Right lobe of liver (tissue), 6 donors: Measurements from ENCODE around the gene MPDU1. TPM values are rescaled to one million over a fixed set of nuclear protein-coding genes. Genes with fewer than 3 reads are reported as not detected.
A peak's percentile ranks its signal among the peaks of the same experiment; 100 is the strongest.

Experiments used
- ATAC-seq, 4 donors: fragments of 200-7000 bp; cut with Tn5 transposase; one replicate each; pipeline ENCODE4 v1.9.1; 2020; ENCODE audit warnings: mild to moderate bottlenecking in 4 of 4, moderate library complexity in 4 of 4
- DNase-seq, 3 donors: peaks; one replicate each; pipeline ENCODE4 v3.0.0-alpha.2; 2020
- H3K27ac ChIP-seq, 3 donors: fragments of 200-600 bp; one replicate each; pipeline ENCODE4 v1.8.0; 2022
- H3K27me3 ChIP-seq, 2 donors: fragments of 200-600 bp; one replicate each; pipeline ENCODE4 v1.8.0; 2022
- H3K36me3 ChIP-seq, 4 donors: fragments of 200-600 bp; sonication (generic) in 1 of 4; one replicate each; pipeline versions ENCODE4 v1.5.1 to v1.8.0; 2017 to 2022; ENCODE audit warnings: control low read depth in 1 of 4
- H3K4me1 ChIP-seq, 4 donors: fragments of 200-600 bp; sonication (generic) in 1 of 4; one replicate each; pipeline versions ENCODE4 v1.5.1 to v1.8.0; 2017 to 2022; ENCODE audit warnings: control low read depth in 1 of 4
- H3K4me3 ChIP-seq, 3 donors: fragments of 200-600 bp; one replicate each; pipeline ENCODE4 v1.8.0; 2022
- H3K9me3 ChIP-seq, 4 donors: fragments of 200-600 bp; sonication (generic) in 1 of 4; one replicate each; pipeline versions ENCODE4 v1.5.1 to v1.8.0; 2017 to 2022; ENCODE audit warnings: control low read depth in 1 of 4
- POLR2A ChIP-seq: fragments of 450-650 bp; IDR thresholded peaks from one replicate; pipeline ENCODE4 v1.6.1; 2017; ENCODE audit warnings: antibody characterized with exemption, mild to moderate bottlenecking
- WGBS: methylation state at CpG from one replicate; pipeline ENCODE4 v1.1.6; 2018; ENCODE audit warnings: low coverage, low lambda C conversion rate; ENCODE audit not compliant: insufficient coverage; ENCODE audit errors: missing lambda C conversion rate; 5-methylcytosine and 5-hydroxymethylcytosine counted together
- intact Hi-C, 2 donors: fragments of 100-400 bp; cut with DNase I; formaldehyde crosslinking; loops; one replicate each; pipeline versions ENCODE4 v1.11.2 to v1.14.1; 2022
- total RNA-seq, 6 experiments: library from RNA; depleted of rRNA in 2 of 6; stranded (reverse); fragments of >200 nt in 2 of 6; fragmentation: NEBNext Ultra II Directional in 3 of 6; extraction: Animal tissue kit (Norgen Biotek cat#: 25700) in 3 of 6; gene quantifications; one replicate each; pipeline versions ENCODE4 v1.1.0 to v1.2.4, GENCODE V29; 2016 to 2023
- TF ChIP-seq, protein P1 (sequence below), 4 donors: fragments of 200-600 bp in 3 of 4; fragments of 450-650 bp in 1 of 4; IDR thresholded peaks; one replicate each; pipeline versions ENCODE4 v1.5.1 to v1.8.0; 2016 to 2022; ENCODE audit warnings: antibody characterized with exemption in 4 of 4, mild to moderate bottlenecking in 2 of 4
- donor health status: DM: no; HTN: yes; CAD: no.
- donor health status: DM: no; HTN: no; CAD: no.
- donor health status: DM: no; HTN: no; CAD: no.
- donor health status: DM: no; HTN: yes; CAD: no.
- donor health status: DM: no; HTN: yes; CAD: no.

MPDU1 gene
- total RNA-seq, 6 experiments from 2014 or later, result 54.2 to 199 (median 63.3) TPM

DNA sequence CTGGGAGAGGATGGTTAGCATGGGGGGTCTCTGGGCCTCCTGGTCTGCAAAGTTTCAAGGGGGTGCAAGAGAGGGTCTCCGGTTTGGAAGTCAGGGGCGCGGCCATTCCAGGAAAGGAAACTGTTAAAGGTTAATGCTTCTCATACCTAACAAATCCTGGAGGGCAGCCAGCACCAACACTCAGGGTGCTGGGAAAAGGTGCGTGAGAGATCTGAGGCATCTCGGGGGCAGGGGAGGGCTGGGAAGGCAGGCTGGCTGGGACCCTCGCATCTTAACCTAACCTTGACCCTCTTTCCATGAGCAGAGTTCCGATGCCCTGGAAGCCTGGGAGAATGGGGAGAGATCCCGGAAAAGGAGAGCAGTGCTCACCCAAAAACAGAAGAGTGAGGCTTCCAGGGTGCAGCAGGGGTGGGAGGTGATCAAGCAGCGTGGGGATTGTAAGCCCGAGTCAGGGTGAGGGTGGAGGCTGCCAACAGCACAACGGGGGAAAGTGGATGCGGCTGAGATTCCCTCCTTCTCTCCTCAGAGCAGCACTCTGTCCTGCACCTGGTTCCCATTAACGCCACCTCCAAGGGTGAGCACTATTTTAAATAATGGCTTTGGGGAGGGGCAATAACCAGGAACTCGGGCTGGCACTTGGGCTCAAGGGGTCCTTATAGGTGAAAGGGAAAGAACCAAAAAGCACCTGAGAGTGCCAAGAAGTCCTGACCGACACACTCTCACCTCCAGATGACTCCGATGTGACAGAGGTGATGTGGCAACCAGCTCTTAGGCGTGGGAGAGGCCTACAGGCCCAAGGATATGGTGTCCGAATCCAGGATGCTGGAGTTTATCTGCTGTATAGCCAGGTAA is 24.1 kb upstream of the MPDU1 start:
- ATAC-seq, result no peak
- Histone ChIP-seq H3K27me3 (no peaks in the 10 kb centered on the region), H3K4me1 (peaks cover 0 to 30% (median 15%) of the 10 kb centered on the region in 4 donors), H3K27ac (peak overlapping the region; percentile 74 to 92 (median 78)), H3K9me3 (no peaks in the 10 kb centered on the region), H3K36me3 (peaks cover 0 to 3% (median 0%) of the 10 kb centered on the region in 4 donors), H3K4me3 (peak overlapping the region; percentile 3 to 41 (median 37))
- no peak for TF ChIP-seq POLR2A
- TF ChIP-seq, protein P1, sequence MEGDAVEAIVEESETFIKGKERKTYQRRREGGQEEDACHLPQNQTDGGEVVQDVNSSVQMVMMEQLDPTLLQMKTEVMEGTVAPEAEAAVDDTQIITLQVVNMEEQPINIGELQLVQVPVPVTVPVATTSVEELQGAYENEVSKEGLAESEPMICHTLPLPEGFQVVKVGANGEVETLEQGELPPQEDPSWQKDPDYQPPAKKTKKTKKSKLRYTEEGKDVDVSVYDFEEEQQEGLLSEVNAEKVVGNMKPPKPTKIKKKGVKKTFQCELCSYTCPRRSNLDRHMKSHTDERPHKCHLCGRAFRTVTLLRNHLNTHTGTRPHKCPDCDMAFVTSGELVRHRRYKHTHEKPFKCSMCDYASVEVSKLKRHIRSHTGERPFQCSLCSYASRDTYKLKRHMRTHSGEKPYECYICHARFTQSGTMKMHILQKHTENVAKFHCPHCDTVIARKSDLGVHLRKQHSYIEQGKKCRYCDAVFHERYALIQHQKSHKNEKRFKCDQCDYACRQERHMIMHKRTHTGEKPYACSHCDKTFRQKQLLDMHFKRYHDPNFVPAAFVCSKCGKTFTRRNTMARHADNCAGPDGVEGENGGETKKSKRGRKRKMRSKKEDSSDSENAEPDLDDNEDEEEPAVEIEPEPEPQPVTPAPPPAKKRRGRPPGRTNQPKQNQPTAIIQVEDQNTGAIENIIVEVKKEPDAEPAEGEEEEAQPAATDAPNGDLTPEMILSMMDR (IDR thresholded peaks at IDR 0.05), result no peak
- no peak for DNase-seq
- intact Hi-C loops, result loop anchor here (5.0 to 10.0 kb wide), 2 partner anchors 45 to 47 kb away; no protein-coding TSS in a partner anchor
- 57% methylated on average over 6 of the region's 18 CpGs for WGBS

DNA sequence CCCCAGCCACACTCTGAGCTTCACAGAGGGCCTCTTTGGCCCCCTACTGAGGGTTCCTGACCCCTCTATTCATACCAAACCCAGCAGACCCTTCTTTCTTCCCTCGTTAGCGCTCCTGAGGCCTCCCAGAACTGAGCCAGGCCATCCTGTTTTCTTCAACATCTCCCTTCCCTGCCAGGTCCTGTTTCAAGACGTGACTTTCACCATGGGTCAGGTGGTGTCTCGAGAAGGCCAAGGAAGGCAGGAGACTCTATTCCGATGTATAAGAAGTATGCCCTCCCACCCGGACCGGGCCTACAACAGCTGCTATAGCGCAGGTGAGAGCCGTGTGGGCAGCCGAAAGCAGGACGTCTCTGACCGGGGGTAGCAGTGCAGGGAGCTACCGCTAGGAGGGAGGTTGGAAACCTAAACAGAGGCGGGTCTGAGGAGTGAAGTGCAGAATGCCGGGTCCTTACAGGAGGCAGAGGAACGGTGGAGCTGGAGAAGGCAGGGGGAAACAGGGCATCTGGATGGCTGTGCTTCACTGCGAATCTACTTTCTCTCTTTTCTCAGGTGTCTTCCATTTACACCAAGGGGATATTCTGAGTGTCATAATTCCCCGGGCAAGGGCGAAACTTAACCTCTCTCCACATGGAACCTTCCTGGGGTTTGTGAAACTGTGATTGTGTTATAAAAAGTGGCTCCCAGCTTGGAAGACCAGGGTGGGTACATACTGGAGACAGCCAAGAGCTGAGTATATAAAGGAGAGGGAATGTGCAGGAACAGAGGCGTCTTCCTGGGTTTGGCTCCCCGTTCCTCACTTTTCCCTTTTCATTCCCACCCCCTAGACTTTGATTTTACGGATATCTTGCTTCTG is 23.3 kb upstream of the MPDU1 start:
- H3K4me1 ChIP-seq, result peaks cover 0 to 30% (median 15%) of the 10 kb centered on the region in 4 donors
- WGBS, result 20% methylated on average over 22 of the region's 22 CpGs
- H3K4me3 ChIP-seq, result peak overlapping the region in 2 of 3 donors; percentile 94 to 99
- H3K27ac ChIP-seq, result peak overlapping the region; percentile 8 to 79 (median 50)
- intact Hi-C loops, result loop anchor here (5.0 to 10.0 kb wide), 2 partner anchors 46 to 48 kb away; no protein-coding TSS in a partner anchor
- no peaks in the 10 kb centered on the region for H3K9me3 ChIP-seq
- peaks cover 0 to 12% (median under 1%) of the 10 kb centered on the region in 4 donors for H3K36me3 ChIP-seq
- DNase-seq (peak in 1 of 3 donors; percentile 64), ATAC-seq (peak; percentile 31 to 55 (median 36))
- no peak for TF ChIP-seq POLR2A
- TF ChIP-seq, protein P1 (IDR thresholded peaks at IDR 0.05), result peak; percentile 43 to 66 (median 46)
- no peaks in the 10 kb centered on the region for H3K27me3 ChIP-seq

DNA sequence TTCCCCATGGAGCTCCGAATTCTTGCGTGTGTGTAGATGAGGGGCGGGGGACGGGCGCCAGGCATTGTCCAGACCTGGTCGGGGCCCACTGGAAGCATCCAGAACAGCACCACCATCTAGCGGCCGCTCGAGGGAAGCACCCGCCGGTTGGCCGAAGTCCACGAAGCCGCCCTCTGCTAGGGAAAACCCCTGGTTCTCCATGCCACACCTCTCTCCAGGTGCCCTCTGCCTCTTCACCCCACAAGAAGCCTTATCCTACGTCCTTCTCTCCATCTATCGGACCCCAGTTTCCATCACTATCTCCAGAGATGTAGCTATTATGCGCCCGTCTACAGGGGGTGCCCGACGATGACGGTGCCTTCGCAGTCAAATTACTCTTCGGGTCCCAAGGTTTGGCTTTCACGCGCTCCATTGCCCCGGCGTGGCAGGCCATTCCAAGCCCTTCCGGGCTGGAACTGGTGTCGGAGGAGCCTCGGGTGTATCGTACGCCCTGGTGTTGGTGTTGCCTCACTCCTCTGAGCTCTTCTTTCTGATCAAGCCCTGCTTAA is 22.6 kb upstream of the MPDU1 start:
- peak; percentile 94 to 95 (median 95) for DNase-seq
- Histone ChIP-seq H3K27ac (peak overlapping the region; percentile 72 to 79 (median 78)), H3K9me3 (no peaks in the 10 kb centered on the region), H3K4me1 (peaks cover 0 to 30% (median 15%) of the 10 kb centered on the region in 4 donors), H3K27me3 (no peaks in the 10 kb centered on the region), H3K4me3 (peak overlapping the region; percentile 82 to 99 (median 94)), H3K36me3 (peaks cover 0 to 19% (median 3%) of the 10 kb centered on the region in 4 donors)
- TF ChIP-seq, protein P1 (IDR thresholded peaks at IDR 0.05), result peak; percentile 78 to 88 (median 84)
- no peak for TF ChIP-seq POLR2A
- peak; percentile 77 to 87 (median 80) for ATAC-seq
- intact Hi-C loops, result loop anchor here (5.0 to 10.0 kb wide), 2 partner anchors 46 to 49 kb away; no protein-coding TSS in a partner anchor
- 0% methylated on average over 16 of the region's 32 CpGs for WGBS
